NCI-H345 treated with DMSO at 0.1 percent for 48 hours (cell line): ENCODE data around the gene SEC61A2.

ENCODE experiments used
- DNase-seq: peaks from one replicate; lab custom pipeline; 2025; ENCODE audit not compliant: unreplicated experiment; lab: John Stamatoyannopoulos, UW

SEC61A2 gene

GRCh38 chr10:12195603-12196506, 66.4 kb downstream of the SEC61A2 start, which contains the start of the genes CDC123 and NUDT5:
Gene CDC123 (plus strand): TSS chr10:12196188. CDS start chr10:12196246, 58 bp downstream.
Gene NUDT5 (minus strand): TSS chr10:12195891. CDS start chr10:12186291, 9,600 bp downstream.
- peak; percentile 91 for DNase-seq

GRCh38 chr10:12196531-12197211, 67.2 kb downstream of the SEC61A2 start:
- DNase-seq, result no peak

GRCh38 chr10:12198156-12198555, 68.7 kb downstream of the SEC61A2 start:
- DNase-seq, result no peak

- DNase-seq, result no peak
These were observed 71.4 kb downstream of the SEC61A2 start for GRCh38 chr10:12200850-12201249.

GRCh38 chr10:12201543-12201942, 72.1 kb downstream of the SEC61A2 start:
- DNase-seq, result no peak

- no peak for DNase-seq
These were observed 72.7 kb downstream of the SEC61A2 start for GRCh38 chr10:12202226-12202625.

- DNase-seq, result no peak
These were observed 75.6 kb downstream of the SEC61A2 start for GRCh38 chr10:12205082-12205481.

- DNase-seq, result no peak
These were observed 77.6 kb downstream of the SEC61A2 start for GRCh38 chr10:12207114-12207513.

GRCh38 chr10:12208460-12208859, 79.0 kb downstream of the SEC61A2 start:
- DNase-seq, result no peak

GRCh38 chr10:12212454-12212853, 83.0 kb downstream of the SEC61A2 start:
- no peak for DNase-seq

GRCh38 chr10:12213621-12214020, 84.1 kb downstream of the SEC61A2 start:
- no peak for DNase-seq

GRCh38 chr10:12214093-12214492, 84.6 kb downstream of the SEC61A2 start:
- no peak for DNase-seq

- DNase-seq, result peak; percentile 14
These were observed 85.3 kb downstream of the SEC61A2 start for GRCh38 chr10:12214763-12215218.
